Activated CD4-positive, alpha-beta T cell treated with anti-CD3 and anti-CD28 coated beads for 36 hours (primary cell): ENCODE results near the gene ATP2C2. TPM values are rescaled to one million over a fixed set of nuclear protein-coding genes. Genes with fewer than 3 reads are reported as not detected.

Experiments
- ATAC-seq: fragments of 200-7000 bp; cut with Tn5 transposase; one replicate; pipeline ENCODE4 v1.10.0; 2021; ENCODE audit warnings: mild to moderate bottlenecking, moderate library complexity
- CTCF ChIA-PET: fragments of 350-600 bp; sonication (Branson Sonifier 250); formaldehyde crosslinking; loops from one replicate; lab custom pipeline; 2021; ENCODE audit warnings: antibody characterized with exemption; lab: Charles Lee
- POLR2A ChIA-PET: fragments of 350-600 bp; sonication (Branson Sonifier 250); formaldehyde crosslinking; loops from one replicate; lab custom pipeline; 2021; ENCODE audit warnings: antibody characterized with exemption, inconsistent platforms; lab: Charles Lee
- DNase-seq: peaks from one replicate; pipeline ENCODE4 v3.0.0-alpha.2; 2020
- H3K27ac Mint-ChIP-seq: one replicate; pipeline ENCODE4 v1.8.0; 2021; ENCODE audit warnings: mixed read lengths
- H3K27me3 Mint-ChIP-seq: one replicate; pipeline ENCODE4 v1.8.0; 2021; ENCODE audit warnings: mixed read lengths
- H3K36me3 Mint-ChIP-seq: one replicate; pipeline ENCODE4 v1.8.0; 2021; ENCODE audit warnings: low read depth, mixed read lengths
- H3K4me1 Mint-ChIP-seq: one replicate; pipeline ENCODE4 v1.8.0; 2021; ENCODE audit warnings: mixed read lengths
- H3K4me3 Mint-ChIP-seq: one replicate; pipeline ENCODE4 v1.8.0; 2021; ENCODE audit warnings: mild to moderate bottlenecking, moderate library complexity, mixed read lengths
- H3K9me3 Mint-ChIP-seq: one replicate; pipeline ENCODE4 v1.8.0; 2021; ENCODE audit warnings: low read depth, mixed read lengths
- intact Hi-C, 2 experiments: fragments of 100-400 bp; cut with DNase I in 1 of 2; cut with micrococcal nuclease in 1 of 2; formaldehyde crosslinking; loops; one replicate each; pipeline versions ENCODE4 v1.14.2 to v1.15.1; 2022 to 2024; cut with DNase I, micrococcal nuclease
- total RNA-seq, 2 experiments: library from RNA; stranded (reverse); gene quantifications; one replicate each; pipeline ENCODE4 v1.2.3, GENCODE V29; 2021

ATP2C2 gene
- total RNA-seq, 2 experiments from 2014 or later = not detected

GRCh38 chr16:84471316-84471715, 103.0 kb downstream of the ATP2C2 start:
- H3K4me1 Mint-ChIP-seq = no peaks in the 10 kb centered on the region
- ChIA-PET CTCF (no interaction called here), POLR2A (no interaction called here)
- H3K36me3 Mint-ChIP-seq = peaks cover 21% of the 10 kb centered on the region
- intact Hi-C loops = no loop called here
- no peaks in the 10 kb centered on the region for H3K27me3 Mint-ChIP-seq
- ATAC-seq (no peak), DNase-seq (no peak)
- H3K9me3 Mint-ChIP-seq = peaks cover 16% of the 10 kb centered on the region
- no peak overlapping the region for H3K27ac Mint-ChIP-seq
- no peak overlapping the region for H3K4me3 Mint-ChIP-seq

GRCh38 chr16:84471966-84472365, 103.6 kb downstream of the ATP2C2 start:
- intact Hi-C loops = no loop called here
- no peak for ATAC-seq
- Mint-ChIP-seq H3K36me3 (peaks cover 15% of the 10 kb centered on the region), H3K4me3 (no peak overlapping the region), H3K4me1 (no peaks in the 10 kb centered on the region), H3K27me3 (no peaks in the 10 kb centered on the region), H3K27ac (no peak overlapping the region), H3K9me3 (peaks cover 11% of the 10 kb centered on the region)
- DNase-seq = no peak
- CTCF ChIA-PET = no interaction called here
- POLR2A ChIA-PET = no interaction called here

- H3K27me3 Mint-ChIP-seq = no peaks in the 10 kb centered on the region
- peaks cover 5% of the 10 kb centered on the region for H3K9me3 Mint-ChIP-seq
- H3K4me1 Mint-ChIP-seq = peaks cover 1% of the 10 kb centered on the region
- POLR2A ChIA-PET = no interaction called here
- DNase-seq (no peak), ATAC-seq (no peak)
- H3K27ac Mint-ChIP-seq = no peak overlapping the region
- H3K36me3 Mint-ChIP-seq = peaks cover 2% of the 10 kb centered on the region
- H3K4me3 Mint-ChIP-seq = no peak overlapping the region
- intact Hi-C loops = no loop called here
- CTCF ChIA-PET = no interaction called here
Observed at GRCh38 chr16:84475643-84476240, 107.4 kb downstream of the ATP2C2 start.

GRCh38 chr16:84476401-84476800, 108.1 kb downstream of the ATP2C2 start:
- H3K36me3 Mint-ChIP-seq = peaks cover 2% of the 10 kb centered on the region
- H3K9me3 Mint-ChIP-seq = peaks cover 5% of the 10 kb centered on the region
- intact Hi-C loops = no loop called here
- H3K27me3 Mint-ChIP-seq = no peaks in the 10 kb centered on the region
- peaks cover 1% of the 10 kb centered on the region for H3K4me1 Mint-ChIP-seq
- ATAC-seq (no peak), DNase-seq (no peak)
- H3K4me3 Mint-ChIP-seq = no peak overlapping the region
- ChIA-PET POLR2A (no interaction called here), CTCF (no interaction called here)
- H3K27ac Mint-ChIP-seq = no peak overlapping the region

- ATAC-seq (no peak), DNase-seq (no peak)
- no peaks in the 10 kb centered on the region for H3K27me3 Mint-ChIP-seq
- POLR2A ChIA-PET = no interaction called here
- peaks cover 1% of the 10 kb centered on the region for H3K4me1 Mint-ChIP-seq
- no peaks in the 10 kb centered on the region for H3K36me3 Mint-ChIP-seq
- H3K9me3 Mint-ChIP-seq = no peaks in the 10 kb centered on the region
- H3K27ac Mint-ChIP-seq = no peak overlapping the region
- CTCF ChIA-PET = interaction anchor here (0.6 to 0.9 kb wide), 2 partner anchors 15 to 410 kb away, joined by 3 read pairs; no protein-coding TSS in a partner anchor
- intact Hi-C loops = no loop called here
- H3K4me3 Mint-ChIP-seq = no peak overlapping the region
Observed at GRCh38 chr16:84477661-84478060, 109.3 kb downstream of the ATP2C2 start.

- ChIA-PET CTCF (interaction anchor here (0.9 kb wide), 1 partner anchor 16 kb away, joined by 3 read pairs; no protein-coding TSS in a partner anchor), POLR2A (no interaction called here)
- ATAC-seq (peak; percentile 26), DNase-seq (no peak)
- no peak overlapping the region for H3K27ac Mint-ChIP-seq
- H3K27me3 Mint-ChIP-seq = no peaks in the 10 kb centered on the region
- H3K36me3 Mint-ChIP-seq = no peaks in the 10 kb centered on the region
- H3K9me3 Mint-ChIP-seq = no peaks in the 10 kb centered on the region
- intact Hi-C loops = no loop called here
- H3K4me1 Mint-ChIP-seq = peaks cover 1% of the 10 kb centered on the region
- no peak overlapping the region for H3K4me3 Mint-ChIP-seq
Observed at GRCh38 chr16:84478172-84478947, 110.0 kb downstream of the ATP2C2 start.

GRCh38 chr16:84479716-84480450, 111.5 kb downstream of the ATP2C2 start:
- no peak overlapping the region for H3K27ac Mint-ChIP-seq
- H3K27me3 Mint-ChIP-seq = no peaks in the 10 kb centered on the region
- ChIA-PET POLR2A (no interaction called here), CTCF (no interaction called here)
- DNase-seq (no peak), ATAC-seq (no peak)
- H3K9me3 Mint-ChIP-seq = no peaks in the 10 kb centered on the region
- peaks cover 1% of the 10 kb centered on the region for H3K4me1 Mint-ChIP-seq
- intact Hi-C loops = no loop called here
- no peaks in the 10 kb centered on the region for H3K36me3 Mint-ChIP-seq
- H3K4me3 Mint-ChIP-seq = no peak overlapping the region

- Mint-ChIP-seq H3K9me3 (no peaks in the 10 kb centered on the region), H3K27me3 (no peaks in the 10 kb centered on the region), H3K27ac (no peak overlapping the region), H3K4me3 (no peak overlapping the region), H3K36me3 (no peaks in the 10 kb centered on the region), H3K4me1 (peaks cover 1% of the 10 kb centered on the region)
- ChIA-PET CTCF (interaction anchor here (0.6 to 1.0 kb wide), 2 partner anchors 13 to 204 kb away, joined by 3 to 4 read pairs; no protein-coding TSS in a partner anchor), POLR2A (no interaction called here)
- ATAC-seq = no peak
- DNase-seq = no peak
- intact Hi-C loops = no loop called here
Observed at GRCh38 chr16:84481051-84481735, 112.9 kb downstream of the ATP2C2 start.

GRCh38 chr16:84482001-84482891, 113.9 kb downstream of the ATP2C2 start:
- Mint-ChIP-seq H3K4me1 (peaks cover 1% of the 10 kb centered on the region), H3K36me3 (peaks cover 2% of the 10 kb centered on the region), H3K27me3 (no peaks in the 10 kb centered on the region), H3K27ac (no peak overlapping the region), H3K4me3 (no peak overlapping the region), H3K9me3 (no peaks in the 10 kb centered on the region)
- POLR2A ChIA-PET = interaction anchor here (0.6 kb wide), 1 partner anchor 148 kb away, joined by 5 read pairs; no protein-coding TSS in a partner anchor
- CTCF ChIA-PET = interaction anchor here (0.5 to 2.5 kb wide), 8 partner anchors 9 to 207 kb away, joined by 3 to 9 read pairs (median 5); no protein-coding TSS in a partner anchor
- intact Hi-C loops = no loop called here
- no peak for DNase-seq
- no peak for ATAC-seq

GRCh38 chr16:84482951-84483881, 114.9 kb downstream of the ATP2C2 start:
- H3K36me3 Mint-ChIP-seq = peaks cover 2% of the 10 kb centered on the region
- POLR2A ChIA-PET = no interaction called here
- ATAC-seq (no peak), DNase-seq (no peak)
- no peaks in the 10 kb centered on the region for H3K27me3 Mint-ChIP-seq
- CTCF ChIA-PET = interaction anchor here (0.7 to 2.5 kb wide), 6 partner anchors 8 to 208 kb away, joined by 3 to 9 read pairs (median 6); no protein-coding TSS in a partner anchor
- no peaks in the 10 kb centered on the region for H3K9me3 Mint-ChIP-seq
- intact Hi-C loops = no loop called here
- peaks cover 1% of the 10 kb centered on the region for H3K4me1 Mint-ChIP-seq
- no peak overlapping the region for H3K27ac Mint-ChIP-seq
- no peak overlapping the region for H3K4me3 Mint-ChIP-seq
